Stimulated activated CD4-positive, alpha-beta T cell treated with anti-CD3 and anti-CD28 coated beads, TNF-alpha, amount 100 ng/mL, for 1 hour (primary cell): Measurements from ENCODE around the gene CADM2.

ENCODE experiments used
- DNase-seq, 3 donors: peaks; one replicate each; pipeline ENCODE4 v3.0.0-alpha.2; 2020; ENCODE audit warnings: low read depth in 3 of 3, low spot score in 1 of 3

The CADM2 gene

GRCh38 chr3:85182975-85183752 lies 224.4 kb downstream of the CADM2 start:
- DNase-seq = no peak

GRCh38 chr3:85185495-85185894 lies 226.7 kb downstream of the CADM2 start:
- DNase-seq = no peak

GRCh38 chr3:85189731-85190130 lies 230.9 kb downstream of the CADM2 start:
- no peak for DNase-seq

GRCh38 chr3:85193565-85193964 lies 234.8 kb downstream of the CADM2 start:
- no peak for DNase-seq

GRCh38 chr3:85208650-85209049 lies 249.9 kb downstream of the CADM2 start:
- no peak for DNase-seq

- no peak for DNase-seq
Measured at GRCh38 chr3:85210540-85210939, 251.8 kb downstream of the CADM2 start.

GRCh38 chr3:85228966-85229365 lies 270.2 kb downstream of the CADM2 start:
- no peak for DNase-seq

GRCh38 chr3:85244091-85244490 lies 285.3 kb downstream of the CADM2 start:
- DNase-seq = no peak

- no peak for DNase-seq
Measured at GRCh38 chr3:85244519-85244918, 285.7 kb downstream of the CADM2 start.

- DNase-seq = no peak
Measured at GRCh38 chr3:85251766-85252165, 293.0 kb downstream of the CADM2 start.

GRCh38 chr3:85252686-85253085 lies 293.9 kb downstream of the CADM2 start:
- no peak for DNase-seq

- no peak for DNase-seq
Measured at GRCh38 chr3:85254738-85255137, 295.9 kb downstream of the CADM2 start.

- DNase-seq = no peak
Measured at GRCh38 chr3:85255949-85256348, 297.2 kb downstream of the CADM2 start.

- no peak for DNase-seq
Measured at GRCh38 chr3:85258326-85258725, 299.5 kb downstream of the CADM2 start.

GRCh38 chr3:85258819-85259218 lies 300.0 kb downstream of the CADM2 start:
- no peak for DNase-seq

GRCh38 chr3:85259748-85260147 lies 301.0 kb downstream of the CADM2 start:
- DNase-seq = no peak

GRCh38 chr3:85264381-85264780 lies 305.6 kb downstream of the CADM2 start:
- DNase-seq = no peak

- no peak for DNase-seq
Measured at GRCh38 chr3:85270488-85270887, 311.7 kb downstream of the CADM2 start.

- no peak for DNase-seq
Measured at GRCh38 chr3:85271911-85272310, 313.1 kb downstream of the CADM2 start.

GRCh38 chr3:85288257-85288656 lies 329.5 kb downstream of the CADM2 start:
- no peak for DNase-seq

GRCh38 chr3:85297291-85297690 lies 338.5 kb downstream of the CADM2 start:
- DNase-seq = no peak

- no peak for DNase-seq
Measured at GRCh38 chr3:85298032-85298431, 339.2 kb downstream of the CADM2 start.

GRCh38 chr3:85303156-85303555 lies 344.4 kb downstream of the CADM2 start:
- no peak for DNase-seq
